ENCODE measurements around the gene GRK5.

The GRK5 gene

DNA sequence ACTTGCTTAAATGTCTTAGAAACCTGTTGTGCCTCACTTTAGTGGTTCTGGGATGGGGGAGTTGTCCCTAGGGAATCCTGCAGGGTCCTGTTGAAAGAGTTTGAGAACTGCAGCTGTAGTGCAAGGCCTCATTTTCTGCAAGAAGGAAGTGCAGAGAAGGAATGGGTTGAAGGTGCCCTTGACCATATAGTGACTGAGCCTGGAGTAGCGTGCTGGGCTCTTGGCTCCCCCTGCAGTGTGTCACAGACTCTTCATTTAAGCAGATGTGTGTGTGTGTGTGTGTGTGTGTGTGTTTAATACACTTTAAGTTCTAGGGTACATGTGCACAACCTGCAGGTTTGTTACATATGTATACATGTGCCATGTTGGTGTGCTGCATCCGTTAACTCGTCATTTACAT is 92.2 kb downstream of the GRK5 start:
- TF ChIP-seq, protein P1, sequence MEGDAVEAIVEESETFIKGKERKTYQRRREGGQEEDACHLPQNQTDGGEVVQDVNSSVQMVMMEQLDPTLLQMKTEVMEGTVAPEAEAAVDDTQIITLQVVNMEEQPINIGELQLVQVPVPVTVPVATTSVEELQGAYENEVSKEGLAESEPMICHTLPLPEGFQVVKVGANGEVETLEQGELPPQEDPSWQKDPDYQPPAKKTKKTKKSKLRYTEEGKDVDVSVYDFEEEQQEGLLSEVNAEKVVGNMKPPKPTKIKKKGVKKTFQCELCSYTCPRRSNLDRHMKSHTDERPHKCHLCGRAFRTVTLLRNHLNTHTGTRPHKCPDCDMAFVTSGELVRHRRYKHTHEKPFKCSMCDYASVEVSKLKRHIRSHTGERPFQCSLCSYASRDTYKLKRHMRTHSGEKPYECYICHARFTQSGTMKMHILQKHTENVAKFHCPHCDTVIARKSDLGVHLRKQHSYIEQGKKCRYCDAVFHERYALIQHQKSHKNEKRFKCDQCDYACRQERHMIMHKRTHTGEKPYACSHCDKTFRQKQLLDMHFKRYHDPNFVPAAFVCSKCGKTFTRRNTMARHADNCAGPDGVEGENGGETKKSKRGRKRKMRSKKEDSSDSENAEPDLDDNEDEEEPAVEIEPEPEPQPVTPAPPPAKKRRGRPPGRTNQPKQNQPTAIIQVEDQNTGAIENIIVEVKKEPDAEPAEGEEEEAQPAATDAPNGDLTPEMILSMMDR (IDR thresholded peaks at IDR 0.05; ENCODE audit: low read depth, low read length) = no peak
- H3K4me3 ChIP-seq (ENCODE audit: low read depth, low read length) = no peak overlapping the region

DNA sequence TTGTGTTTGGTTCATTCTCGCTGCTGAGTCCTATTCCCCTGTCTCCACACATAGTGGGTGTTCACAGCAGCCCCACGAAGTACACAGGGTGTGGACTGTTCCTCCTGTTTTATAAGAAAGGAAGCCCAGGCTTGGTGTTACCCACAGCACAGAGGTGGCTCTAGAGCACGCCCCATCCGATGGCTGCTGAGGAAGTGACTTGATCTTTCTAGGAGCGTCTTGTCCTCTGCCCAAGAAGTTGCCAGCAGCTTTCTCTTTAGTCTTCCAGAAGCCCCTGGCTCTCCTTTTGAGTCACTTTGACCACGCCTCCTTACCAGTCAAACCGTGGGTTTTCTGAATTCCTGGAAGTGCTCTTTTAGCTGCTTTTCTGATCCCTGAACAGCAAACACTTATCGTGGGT is 94.0 kb downstream of the GRK5 start:
- TF ChIP-seq, protein P1 (IDR thresholded peaks at IDR 0.05; ENCODE audit: low read depth, low read length) = no peak
- H3K4me3 ChIP-seq (ENCODE audit: low read depth, low read length) = no peak overlapping the region

DNA sequence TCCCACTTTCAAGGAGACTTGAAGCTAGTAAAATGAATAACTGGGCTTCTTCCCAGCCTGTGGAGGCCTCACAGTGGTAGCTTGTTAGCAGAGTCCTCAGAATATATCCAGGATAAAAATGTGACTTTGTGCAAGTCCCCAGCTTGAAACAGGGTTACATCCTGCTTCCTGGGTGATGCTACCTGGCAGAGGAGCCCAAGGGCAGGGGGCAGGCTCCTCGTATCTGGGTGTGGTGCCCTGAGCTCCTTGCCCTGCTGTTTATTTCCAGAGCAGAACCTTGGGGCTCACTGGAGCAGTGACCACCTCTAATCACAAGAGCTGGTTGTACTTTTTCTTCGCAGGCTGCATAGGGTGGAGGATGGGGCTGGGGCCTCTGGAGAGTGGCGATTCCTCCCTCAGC is 94.8 kb downstream of the GRK5 start:
- TF ChIP-seq, protein P1 (IDR thresholded peaks at IDR 0.05; ENCODE audit: low read depth, low read length) = no peak
- H3K4me3 ChIP-seq (ENCODE audit: low read depth, low read length) = no peak overlapping the region

DNA sequence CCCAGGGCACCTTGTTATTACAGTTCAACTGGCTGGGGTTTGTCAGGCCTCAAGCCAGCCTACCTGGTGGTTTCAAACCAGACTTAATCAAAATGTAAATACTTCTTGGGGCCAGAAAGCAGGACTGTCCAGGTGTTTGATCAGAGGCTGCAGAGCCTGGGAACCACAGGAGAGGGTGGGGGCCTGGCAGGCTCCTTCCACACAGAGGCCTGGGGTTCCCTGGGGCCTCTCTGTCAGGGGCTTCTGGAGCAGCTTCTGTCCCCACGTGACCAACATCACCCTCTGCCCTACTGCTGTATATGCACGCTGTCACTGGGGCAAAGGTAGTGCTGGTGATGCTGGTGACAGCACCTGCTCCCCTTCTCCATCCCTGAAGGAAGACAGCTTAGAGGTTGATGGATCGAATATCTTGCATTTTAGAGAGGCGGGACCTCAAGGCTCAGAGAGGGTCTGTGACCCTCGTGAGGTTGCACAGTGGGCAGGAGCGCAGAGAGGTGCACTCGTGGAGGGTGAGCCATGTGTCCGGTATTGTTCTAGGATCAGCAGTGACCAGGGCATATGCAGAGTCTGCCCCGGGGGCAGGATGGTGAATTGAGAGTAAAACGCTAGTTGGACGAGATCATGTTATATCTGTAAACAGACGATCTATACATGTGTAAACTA is 95.4 kb downstream of the GRK5 start:
- no peak overlapping the region for H3K4me3 ChIP-seq (ENCODE audit: low read depth, low read length)
- TF ChIP-seq, protein P1 (IDR thresholded peaks at IDR 0.05; ENCODE audit: low read depth, low read length) = no peak

DNA sequence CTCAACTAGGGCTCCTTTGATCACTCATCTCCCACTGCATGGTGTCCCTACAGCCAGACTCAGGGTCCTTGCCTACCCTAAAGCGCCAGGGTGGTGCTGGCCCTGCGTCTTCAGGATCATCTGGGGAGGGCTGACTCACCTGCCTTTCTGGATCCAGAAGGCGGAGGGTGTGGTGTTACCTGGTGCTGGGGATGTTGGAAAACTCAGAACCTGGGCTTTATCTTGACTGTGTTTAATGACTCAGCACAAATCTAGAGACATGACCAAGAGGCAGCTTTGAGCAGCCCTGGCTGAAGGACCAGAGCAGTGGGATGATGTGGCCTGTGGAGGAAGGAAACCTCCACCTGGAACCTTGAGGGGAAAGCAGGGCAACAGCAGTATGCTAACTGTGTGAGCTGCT is 96.5 kb downstream of the GRK5 start:
- no peak overlapping the region for H3K4me3 ChIP-seq (ENCODE audit: low read depth, low read length)
- TF ChIP-seq, protein P1 (IDR thresholded peaks at IDR 0.05; ENCODE audit: low read depth, low read length) = no peak

DNA sequence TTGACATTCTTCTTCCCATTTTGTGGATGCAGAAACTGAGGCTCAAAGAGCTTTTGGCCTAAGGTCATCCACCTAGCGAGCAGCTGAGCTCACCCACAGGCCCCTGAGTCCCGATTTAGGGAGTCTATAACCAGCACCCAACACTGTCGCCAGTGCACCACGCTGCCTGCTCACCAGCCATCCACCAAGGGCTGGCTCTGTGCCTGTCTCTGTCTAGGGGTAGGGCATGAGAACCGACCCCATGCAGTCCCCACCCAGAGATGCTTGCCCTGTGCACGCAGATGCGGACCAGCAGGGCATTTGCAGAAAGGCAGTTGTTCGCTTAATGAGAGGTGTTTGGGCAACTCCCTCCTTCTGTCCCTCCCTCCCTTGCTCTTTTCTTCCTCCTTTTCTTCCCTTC is 97.2 kb downstream of the GRK5 start:
- no peak overlapping the region for H3K4me3 ChIP-seq (ENCODE audit: low read depth, low read length)
- TF ChIP-seq, protein P1 (IDR thresholded peaks at IDR 0.05; ENCODE audit: low read depth, low read length) = no peak

DNA sequence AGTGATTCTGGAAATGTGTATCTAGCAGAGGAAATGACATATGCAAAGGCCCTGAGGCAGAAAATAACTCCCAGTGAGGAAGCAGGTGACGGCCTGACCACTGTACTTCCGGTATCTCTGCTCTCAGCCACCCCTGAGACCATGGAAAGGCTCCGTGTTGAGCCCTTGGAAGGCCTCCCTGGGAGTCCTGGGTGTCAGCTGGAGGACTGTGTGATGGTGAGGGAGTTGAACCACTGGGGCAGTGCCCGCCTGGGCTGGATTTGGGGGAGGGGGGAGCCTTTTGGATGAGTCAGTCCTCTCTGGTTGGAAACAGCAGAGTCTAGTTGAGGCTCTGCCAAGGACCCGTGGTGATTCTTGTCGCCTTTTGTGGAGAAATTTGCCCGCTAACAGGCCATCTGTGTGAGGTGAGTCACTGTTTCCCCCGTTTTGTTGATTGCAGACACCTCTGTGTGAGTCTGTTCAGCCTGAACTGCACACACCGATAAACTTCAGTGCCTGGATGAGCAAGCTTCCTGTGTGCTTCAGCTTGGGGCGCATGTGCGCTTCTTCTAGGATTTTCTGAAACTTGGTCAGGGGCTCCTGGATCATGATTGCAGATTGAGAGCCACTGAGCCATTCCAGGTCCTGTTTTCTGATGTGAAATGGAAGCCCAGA is 98.6 kb downstream of the GRK5 start:
- TF ChIP-seq, protein P1 (IDR thresholded peaks at IDR 0.05; ENCODE audit: low read depth, low read length) = no peak
- H3K4me3 ChIP-seq (ENCODE audit: low read depth, low read length) = no peak overlapping the region

All from WI38 (cell line).